Keratinocyte (primary cell): ENCODE results near the gene PTK6. TPM values are rescaled to one million over a fixed set of nuclear protein-coding genes. Genes with fewer than 3 reads are reported as not detected.

ENCODE experiments used
- DNase-seq: peaks from one replicate; pipeline ENCODE4 v3.0.0-alpha.2; 2011; ENCODE audit warnings: low read depth, missing footprints, low spot score
- FAIRE-seq: peaks from 2 replicates; lab custom pipeline; 2011; peaks lifted over from hg19 to GRCh38; lab: Jason Lieb, UNC
- H2AFZ ChIP-seq: 2 replicates; pipeline ENCODE4 v1.6.0; 2012; ENCODE audit warnings: low read length, control low read depth, inconsistent platforms; ENCODE audit not compliant: control insufficient read depth
- H3K27ac ChIP-seq: 2 replicates; pipeline ENCODE4 v1.5.1; 2011; ENCODE audit warnings: low read length; ENCODE audit not compliant: control insufficient read depth, insufficient read depth
- H3K27me3 ChIP-seq: 3 replicates; pipeline ENCODE4 v1.6.0; 2011; ENCODE audit warnings: low read length; ENCODE audit not compliant: control insufficient read depth, insufficient read depth; ENCODE audit errors: extremely low read depth
- H3K36me3 ChIP-seq, 2 experiments: 2 replicates in 1 of 2; 3 replicates in 1 of 2; pipeline ENCODE4 v1.5.1; 2011; ENCODE audit warnings: low read length in 2 of 2, mild to moderate bottlenecking in 1 of 2; ENCODE audit not compliant: control insufficient read depth in 2 of 2, insufficient read depth in 2 of 2; ENCODE audit errors: extremely low read depth in 1 of 2
- H3K4me1 ChIP-seq: 3 replicates; pipeline ENCODE4 v1.5.1; 2011; ENCODE audit warnings: low read length; ENCODE audit not compliant: control insufficient read depth, insufficient read depth; ENCODE audit errors: extremely low read depth
- H3K4me2 ChIP-seq: 3 replicates; pipeline ENCODE4 v1.6.0; 2011; ENCODE audit warnings: low read depth, low read length; ENCODE audit not compliant: control insufficient read depth, insufficient read depth; ENCODE audit errors: extremely low read depth
- H3K4me3 ChIP-seq, 3 experiments: fragments of 200-600 bp in 1 of 3; sonication (generic) in 1 of 3; 2 replicates in 2 of 3; 3 replicates in 1 of 3; pipeline ENCODE4 v1.5.1; 2011 to 2016; ENCODE audit warnings: low read length in 3 of 3, mild to moderate bottlenecking in 3 of 3, control low read depth in 2 of 3, inconsistent platforms in 1 of 3, low read depth in 1 of 3, mixed read lengths in 1 of 3, mixed run types in 1 of 3, moderate library complexity in 1 of 3; ENCODE audit not compliant: control insufficient read depth in 2 of 3, insufficient read depth in 2 of 3; ENCODE audit errors: extremely low read depth in 1 of 3
- H3K79me2 ChIP-seq: 2 replicates; pipeline ENCODE4 v1.6.0; 2012; ENCODE audit warnings: low read length; ENCODE audit not compliant: control insufficient read depth, insufficient read depth
- H3K9ac ChIP-seq: 3 replicates; pipeline ENCODE4 v1.6.0; 2011; ENCODE audit warnings: low read length; ENCODE audit not compliant: control insufficient read depth, insufficient read depth; ENCODE audit errors: extremely low read depth
- H3K9me1 ChIP-seq: 3 replicates; pipeline ENCODE4 v1.6.0; 2011; ENCODE audit warnings: low read length; ENCODE audit not compliant: control insufficient read depth, insufficient read depth; ENCODE audit errors: extremely low read depth
- H3K9me3 ChIP-seq: 2 replicates; pipeline ENCODE4 v1.5.1; 2012; ENCODE audit warnings: low read depth, low read length; ENCODE audit not compliant: control insufficient read depth
- H4K20me1 ChIP-seq: 3 replicates; pipeline ENCODE4 v1.6.0; 2011; ENCODE audit warnings: low read length; ENCODE audit not compliant: control insufficient read depth, insufficient read depth; ENCODE audit errors: extremely low read depth
- EZH2 ChIP-seq: IDR thresholded peaks from one replicate; pipeline ENCODE4 v1.6.1; 2012; ENCODE audit warnings: inconsistent platforms, mild to moderate bottlenecking, low read length, moderate library complexity
- dilution Hi-C: fragments of 300-500 bp; cut with MboI; formaldehyde crosslinking; loops from one replicate; pipeline ENCODE4 v1.7.0; 2020; ENCODE audit warnings: low sequenced_read_pairs; ENCODE audit not compliant: extremely low pct_ligation_motif_present
- polyA plus RNA-seq, 5 experiments: library from polyadenylated mRNA; depleted of rRNA in 3 of 5; stranded (reverse) in 3 of 5; stranded (forward) in 1 of 5; unstranded in 1 of 5; fragments of >200 nt; gene quantifications; 1 replicate in 1 of 5; 2 replicates in 3 of 5; 3 replicates in 1 of 5; pipeline versions ENCODE4 v1.2.1 to v1.2.3, GENCODE V29; 2011 to 2012; ENCODE audit warnings: missing spikeins in 2 of 5, low read depth in 1 of 5, low replicate concordance in 1 of 5
- TF ChIP-seq, protein P1 (sequence below), 3 experiments: IDR thresholded peaks in 1 of 3; conservative IDR thresholded peaks in 1 of 3; optimal IDR thresholded peaks in 1 of 3; 2 replicates in 2 of 3; 3 replicates in 1 of 3; pipeline versions ENCODE3 to v1.5.1; 2011; ENCODE audit warnings: low read length in 3 of 3, mild to moderate bottlenecking in 3 of 3, moderate library complexity in 2 of 3, control low read depth in 1 of 3, inconsistent platforms in 1 of 3; ENCODE audit not compliant: insufficient read depth in 2 of 3; ENCODE audit errors: extremely low read depth in 1 of 3

PTK6 gene
- polyA plus RNA-seq, 1 donor (not counting 4 experiments of a cell fraction or from before 2014, with no cell fraction given) = 28.5 TPM

DNA sequence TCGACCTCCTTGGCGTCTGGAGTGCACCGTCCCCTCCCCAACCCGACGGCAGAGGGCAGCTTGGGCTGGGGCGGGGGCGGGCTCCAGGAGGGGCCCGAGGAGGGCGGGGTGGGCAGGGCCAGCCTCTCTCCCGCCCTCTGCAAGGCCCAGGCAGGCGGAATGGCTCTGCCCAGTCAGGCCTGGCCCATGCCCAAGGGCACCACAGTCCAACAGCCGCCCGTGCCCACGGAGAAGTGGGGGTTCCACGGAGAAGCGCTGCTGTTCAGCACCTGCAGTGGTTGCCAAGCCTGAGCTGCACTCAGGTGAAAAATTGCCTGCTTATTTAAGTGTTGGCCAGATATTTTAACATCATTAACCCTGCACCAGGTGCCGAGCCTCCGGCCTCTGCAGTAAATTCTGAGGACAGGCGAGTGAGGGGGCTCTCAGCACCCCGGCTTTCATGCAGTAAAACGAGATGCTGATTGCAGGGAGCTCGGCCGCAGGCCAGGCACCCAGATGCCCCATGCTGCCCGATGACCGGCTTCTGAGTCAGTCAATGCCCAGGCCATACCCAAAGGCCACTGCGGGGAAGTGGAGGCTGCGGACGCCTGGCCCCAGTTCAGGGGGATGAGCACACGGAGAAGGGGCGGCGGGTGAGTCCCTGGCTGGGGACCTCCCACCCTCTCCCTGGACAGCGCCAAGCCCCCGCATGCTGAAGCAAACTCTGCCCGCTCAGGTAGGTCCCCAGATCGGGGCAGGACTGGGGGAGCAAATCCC lies 10.7 kb upstream of the PTK6 start, which contains the start of gene SRMS:
Gene SRMS (minus strand): TSS at position 25 of the 756 bp plus-strand sequence. CDS start 286 bp downstream, outside the sequence.
- no peaks in the 10 kb centered on the region for H3K36me3 ChIP-seq
- H3K4me3 ChIP-seq = peak within 1 kb of the TSS in 1 of 3 experiments; percentile 3
- H4K20me1 ChIP-seq = no peaks in the 10 kb centered on the region
- TF ChIP-seq EZH2 = no peak
- TF ChIP-seq, protein P1, sequence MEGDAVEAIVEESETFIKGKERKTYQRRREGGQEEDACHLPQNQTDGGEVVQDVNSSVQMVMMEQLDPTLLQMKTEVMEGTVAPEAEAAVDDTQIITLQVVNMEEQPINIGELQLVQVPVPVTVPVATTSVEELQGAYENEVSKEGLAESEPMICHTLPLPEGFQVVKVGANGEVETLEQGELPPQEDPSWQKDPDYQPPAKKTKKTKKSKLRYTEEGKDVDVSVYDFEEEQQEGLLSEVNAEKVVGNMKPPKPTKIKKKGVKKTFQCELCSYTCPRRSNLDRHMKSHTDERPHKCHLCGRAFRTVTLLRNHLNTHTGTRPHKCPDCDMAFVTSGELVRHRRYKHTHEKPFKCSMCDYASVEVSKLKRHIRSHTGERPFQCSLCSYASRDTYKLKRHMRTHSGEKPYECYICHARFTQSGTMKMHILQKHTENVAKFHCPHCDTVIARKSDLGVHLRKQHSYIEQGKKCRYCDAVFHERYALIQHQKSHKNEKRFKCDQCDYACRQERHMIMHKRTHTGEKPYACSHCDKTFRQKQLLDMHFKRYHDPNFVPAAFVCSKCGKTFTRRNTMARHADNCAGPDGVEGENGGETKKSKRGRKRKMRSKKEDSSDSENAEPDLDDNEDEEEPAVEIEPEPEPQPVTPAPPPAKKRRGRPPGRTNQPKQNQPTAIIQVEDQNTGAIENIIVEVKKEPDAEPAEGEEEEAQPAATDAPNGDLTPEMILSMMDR (optimal IDR thresholded peaks at IDR 0.05 in 1 of 3, IDR thresholded peaks at IDR 0.05 in 1 of 3, conservative IDR thresholded peaks at IDR 0.05 in 1 of 3; ENCODE audit: extremely low read depth in 1 of 3, insufficient read depth in 2 of 3, low read length in 3 of 3) = no peak
- DNase-seq (no peak), FAIRE-seq (no peak)
- peaks cover 3% of the 10 kb centered on the region for H3K27me3 ChIP-seq
- dilution Hi-C loops = no loop called here
- H3K27ac ChIP-seq = no peak within 1 kb of the TSS
- no peaks in the 10 kb centered on the region for H3K79me2 ChIP-seq
- H2AFZ ChIP-seq = no peak within 1 kb of the TSS
- H3K9me1 ChIP-seq = no peaks in the 10 kb centered on the region
- H3K9me3 ChIP-seq = no peaks in the 10 kb centered on the region
- H3K9ac ChIP-seq = no peak within 1 kb of the TSS
- peaks cover 37% of the 10 kb centered on the region for H3K4me1 ChIP-seq
- no peak within 1 kb of the TSS for H3K4me2 ChIP-seq

DNA sequence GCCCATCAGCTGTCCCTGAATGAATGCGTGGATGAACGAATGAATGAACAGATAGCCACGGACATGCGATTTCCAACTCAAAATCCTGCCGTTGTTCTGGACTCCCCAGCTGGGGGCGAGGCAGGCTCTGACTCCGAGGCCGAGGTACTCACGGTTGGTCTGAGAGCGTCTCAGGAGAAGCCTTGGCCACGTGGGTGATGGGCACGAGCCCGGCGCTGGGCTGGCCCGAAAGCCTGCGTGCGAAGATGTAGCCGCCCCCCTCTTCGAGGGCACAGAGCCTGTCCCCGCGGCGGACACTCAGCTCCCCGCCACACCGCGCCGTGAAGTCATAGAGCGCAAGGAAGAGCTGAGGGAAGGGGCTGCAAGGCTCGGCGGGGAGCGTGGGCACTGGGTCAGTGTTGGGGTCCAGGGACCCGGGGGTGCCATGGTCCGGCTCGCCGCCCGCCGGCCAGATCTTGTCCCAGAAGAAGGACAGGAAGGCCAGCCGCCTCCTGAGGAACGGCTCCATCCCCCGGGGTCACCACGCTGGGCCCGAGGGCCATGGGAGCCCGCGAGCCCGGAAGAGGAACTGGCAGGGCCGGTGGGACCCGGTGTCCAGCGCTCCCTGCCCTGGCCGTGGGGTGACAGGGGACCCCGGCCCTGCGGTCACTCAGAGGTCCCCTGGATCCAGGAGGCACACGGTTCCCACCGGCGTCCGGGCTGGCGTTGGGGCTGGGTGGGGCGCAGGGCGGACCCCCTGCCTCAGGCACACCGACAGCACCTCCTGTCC lies 10.0 kb upstream of the PTK6 start:
- no peak overlapping the region for H3K4me2 ChIP-seq
- H3K9me1 ChIP-seq = no peaks in the 10 kb centered on the region
- H4K20me1 ChIP-seq = no peaks in the 10 kb centered on the region
- no peaks in the 10 kb centered on the region for H3K9me3 ChIP-seq
- FAIRE-seq (no peak), DNase-seq (no peak)
- no peak for TF ChIP-seq EZH2
- TF ChIP-seq, protein P1 (optimal IDR thresholded peaks at IDR 0.05 in 1 of 3, IDR thresholded peaks at IDR 0.05 in 1 of 3, conservative IDR thresholded peaks at IDR 0.05 in 1 of 3; ENCODE audit: extremely low read depth in 1 of 3, insufficient read depth in 2 of 3, low read length in 3 of 3) = no peak
- H2AFZ ChIP-seq = no peak overlapping the region
- H3K9ac ChIP-seq = no peak overlapping the region
- peaks cover 3% of the 10 kb centered on the region for H3K27me3 ChIP-seq
- H3K79me2 ChIP-seq = no peaks in the 10 kb centered on the region
- peaks cover 36% of the 10 kb centered on the region for H3K4me1 ChIP-seq
- peak overlapping the region in 1 of 3 experiments; percentile 3 for H3K4me3 ChIP-seq
- H3K36me3 ChIP-seq = no peaks in the 10 kb centered on the region
- dilution Hi-C loops = no loop called here
- H3K27ac ChIP-seq = no peak overlapping the region
